Endodermal cell (in vitro differentiated cells): Measurements from ENCODE around the gene UBIAD1. TPM values are rescaled to one million over a fixed set of nuclear protein-coding genes. Genes with fewer than 3 reads are reported as not detected.

Experiments used
- DNase-seq: peaks from one replicate; pipeline ENCODE4 v3.0.0-alpha.2; 2017
- H3K27ac ChIP-seq: 2 replicates; pipeline ENCODE4 v1.5.1; 2013; ENCODE audit warnings: mild to moderate bottlenecking, low read depth, low read length, moderate library complexity
- H3K27me3 ChIP-seq: 2 replicates; pipeline ENCODE4 v1.6.1; 2013; ENCODE audit warnings: mild to moderate bottlenecking, low read length, moderate library complexity; ENCODE audit not compliant: insufficient read depth, control insufficient read depth, poor library complexity, severe bottlenecking
- H3K36me3 ChIP-seq: 2 replicates; pipeline ENCODE4 v1.7.0; 2013; ENCODE audit warnings: mild to moderate bottlenecking, low read length, moderate library complexity; ENCODE audit not compliant: control insufficient read depth, insufficient read depth
- H3K4me1 ChIP-seq: one replicate; pipeline ENCODE4 v1.7.0; 2013; ENCODE audit warnings: low read length; ENCODE audit not compliant: control insufficient read depth, insufficient read depth
- H3K4me3 ChIP-seq: 2 replicates; pipeline ENCODE4 v1.5.1; 2013; ENCODE audit warnings: mild to moderate bottlenecking, low read length, moderate library complexity
- H3K9ac ChIP-seq: 2 replicates; pipeline ENCODE4 v1.6.1; 2013; ENCODE audit warnings: mild to moderate bottlenecking, low read length, moderate library complexity; ENCODE audit not compliant: poor library complexity, severe bottlenecking; ENCODE audit errors: extremely low read depth
- H3K9me3 ChIP-seq: 2 replicates; pipeline ENCODE4 v1.6.1; 2013; ENCODE audit warnings: mild to moderate bottlenecking, low read length, moderate library complexity; ENCODE audit not compliant: control insufficient read depth
- H3K27ac Mint-ChIP-seq: 2 replicates; pipeline ENCODE4 v1.8.0; 2020; ENCODE audit warnings: mixed read lengths
- H3K27me3 Mint-ChIP-seq: 2 replicates; pipeline ENCODE4 v1.8.0; 2021; ENCODE audit warnings: mild to moderate bottlenecking, mixed read lengths; ENCODE audit not compliant: insufficient read depth
- H3K36me3 Mint-ChIP-seq: 2 replicates; pipeline ENCODE4 v1.8.0; 2020; ENCODE audit warnings: low read depth, mixed read lengths
- H3K4me1 Mint-ChIP-seq: 2 replicates; pipeline ENCODE4 v1.8.0; 2020; ENCODE audit warnings: mixed read lengths
- H3K4me3 Mint-ChIP-seq: 2 replicates; pipeline ENCODE4 v1.8.0; 2020; ENCODE audit warnings: mild to moderate bottlenecking, moderate library complexity, mixed read lengths
- H3K9me3 Mint-ChIP-seq: 2 replicates; pipeline ENCODE4 v1.8.0; 2020; ENCODE audit warnings: mild to moderate bottlenecking, mixed read lengths
- CTCF ChIP-seq: fragments of 200-600 bp; sonication (generic); conservative IDR thresholded peaks from 2 replicates; pipeline ENCODE4 v1.5.0; 2021; ENCODE audit warnings: antibody characterized with exemption, mild to moderate bottlenecking
- WGBS, 2 experiments: methylation state at CpG; one replicate each; pipeline versions ENCODE4 v1.1.5 to v1.1.7; 2013; ENCODE audit warnings: missing lambda C conversion rate in 2 of 2, mixed read lengths in 1 of 2; ENCODE audit not compliant: insufficient coverage in 1 of 2, insufficient read length in 1 of 2; 5-methylcytosine and 5-hydroxymethylcytosine counted together
- total RNA-seq, 2 donors: library from RNA; stranded (reverse); fragmentation: NEBNext Ultra II Directional in 1 of 2; extraction: Animal tissue kit (Norgen Biotek cat#: 25700) in 1 of 2; gene quantifications; 2 replicates in 1 of 2; 3 replicates in 1 of 2; pipeline ENCODE4 v1.2.1, GENCODE V29; 2021

The UBIAD1 gene
- total RNA-seq, 2 donors from 2014 or later = 12.9 to 15.9 TPM

- no peak overlapping the region for H3K27ac Mint-ChIP-seq
- TF ChIP-seq CTCF = no peak
These were observed 6.6 kb downstream of the UBIAD1 start for GRCh38 chr1:11279630-11280029.

GRCh38 chr1:11280719-11281376 is 7.8 kb downstream of the UBIAD1 start:
- Histone ChIP-seq H3K27ac (no peak overlapping the region), H3K9ac (no peak overlapping the region), H3K9me3 (no peaks in the 10 kb centered on the region), H3K4me1 (peaks cover 5% of the 10 kb centered on the region), H3K4me3 (no peak overlapping the region), H3K27me3 (no peaks in the 10 kb centered on the region), H3K36me3 (peaks cover 19% of the 10 kb centered on the region)
- Mint-ChIP-seq H3K4me1 (peaks cover 20% of the 10 kb centered on the region), H3K27me3 (no peaks in the 10 kb centered on the region), H3K4me3 (no peak overlapping the region), H3K27ac (no peak overlapping the region), H3K9me3 (no peaks in the 10 kb centered on the region), H3K36me3 (peaks cover 40% of the 10 kb centered on the region)
- no peak for DNase-seq
- 93 to 95% methylated on average over 3 to 4 of the region's 4 CpGs for WGBS, 2 experiments
- TF ChIP-seq CTCF = no peak

More at GRCh38 chr1:11279630-11280029, 6.6 kb downstream of the UBIAD1 start:
- DNase-seq = no peak
- H3K4me1 Mint-ChIP-seq = peaks cover 14% of the 10 kb centered on the region
- no peaks in the 10 kb centered on the region for H3K27me3 ChIP-seq
- no peaks in the 10 kb centered on the region for H3K4me1 ChIP-seq
- WGBS, 2 experiments = 95% methylated on average over 1 of the region's 1 CpG; no CpG with 5 or more reads in 1 of the 2 experiments
- no peak overlapping the region for H3K4me3 Mint-ChIP-seq
- H3K36me3 ChIP-seq = peaks cover 17% of the 10 kb centered on the region
- H3K9ac ChIP-seq = no peak overlapping the region
- no peaks in the 10 kb centered on the region for H3K27me3 Mint-ChIP-seq
- H3K4me3 ChIP-seq = no peak overlapping the region
- H3K27ac ChIP-seq = no peak overlapping the region
- H3K9me3 ChIP-seq = no peaks in the 10 kb centered on the region
- no peaks in the 10 kb centered on the region for H3K9me3 Mint-ChIP-seq
- H3K36me3 Mint-ChIP-seq = peaks cover 39% of the 10 kb centered on the region

GRCh38 chr1:11281518-11282331 is 8.7 kb downstream of the UBIAD1 start:
- Histone ChIP-seq H3K27me3 (no peaks in the 10 kb centered on the region), H3K27ac (no peak overlapping the region), H3K36me3 (peaks cover 20% of the 10 kb centered on the region), H3K4me1 (peaks cover 10% of the 10 kb centered on the region), H3K9me3 (no peaks in the 10 kb centered on the region), H3K4me3 (no peak overlapping the region), H3K9ac (no peak overlapping the region)
- no peak overlapping the region for H3K27ac Mint-ChIP-seq
- H3K4me3 Mint-ChIP-seq = no peak overlapping the region
- H3K9me3 Mint-ChIP-seq = no peaks in the 10 kb centered on the region
- H3K27me3 Mint-ChIP-seq = no peaks in the 10 kb centered on the region
- DNase-seq = no peak
- TF ChIP-seq CTCF = no peak
- 92 to 94% methylated on average over 4 to 8 of the region's 8 CpGs for WGBS, 2 experiments
- peaks cover 26% of the 10 kb centered on the region for H3K4me1 Mint-ChIP-seq
- peaks cover 42% of the 10 kb centered on the region for H3K36me3 Mint-ChIP-seq
